GM10847 (cell line): ENCODE measurements around the gene SOST.
A peak's percentile ranks its signal among the peaks of the same experiment; 100 is the strongest.

ENCODE experiments used
- POLR2A ChIP-seq: IDR thresholded peaks from 2 replicates; pipeline ENCODE4 v1.6.1; 2011; ENCODE audit not compliant: insufficient read length; ENCODE audit errors: extremely low read depth

SOST gene

GRCh38 chr17:43779145-43780125 lies 20.8 kb upstream of the SOST start:
- no peak for TF ChIP-seq POLR2A

- peak; percentile 51 for TF ChIP-seq POLR2A
Observed at GRCh38 chr17:43778337-43779144, 19.9 kb upstream of the SOST start, which contains the start of gene DUSP3. Gene DUSP3 (minus strand): TSS chr17:43778977. CDS start chr17:43778924, 53 bp downstream.

GRCh38 chr17:43774304-43775250 lies 16.0 kb upstream of the SOST start:
- TF ChIP-seq POLR2A = no peak

- TF ChIP-seq POLR2A = no peak
Observed at GRCh38 chr17:43772877-43773648, 14.5 kb upstream of the SOST start.

GRCh38 chr17:43771463-43771862 lies 12.9 kb upstream of the SOST start:
- no peak for TF ChIP-seq POLR2A

- TF ChIP-seq POLR2A = no peak
Observed at GRCh38 chr17:43770957-43771356, 12.4 kb upstream of the SOST start.

GRCh38 chr17:43769859-43770258 lies 11.3 kb upstream of the SOST start:
- TF ChIP-seq POLR2A = no peak

- TF ChIP-seq POLR2A = no peak
Observed at GRCh38 chr17:43769426-43769825, 10.8 kb upstream of the SOST start.

GRCh38 chr17:43768943-43769342 lies 10.4 kb upstream of the SOST start:
- no peak for TF ChIP-seq POLR2A

- TF ChIP-seq POLR2A = no peak
Observed at GRCh38 chr17:43768382-43768781, 9.8 kb upstream of the SOST start.

GRCh38 chr17:43767713-43768059 lies 9.1 kb upstream of the SOST start:
- TF ChIP-seq POLR2A = no peak

- TF ChIP-seq POLR2A = no peak
Observed at GRCh38 chr17:43767053-43767712, 8.6 kb upstream of the SOST start.

- TF ChIP-seq POLR2A = no peak
Observed at GRCh38 chr17:43766413-43767052, 7.9 kb upstream of the SOST start.
